ENCODE results near the gene RYR1. TPM values are rescaled to one million over a fixed set of nuclear protein-coding genes. Genes with fewer than 3 reads are reported as not detected.

RYR1 gene
- total RNA-seq, 4 donors from 2014 or later = 1.5 to 8.8 (median 4.4) TPM

- no peak for TF ChIP-seq CTCF (IDR thresholded peaks at IDR 0.05; ENCODE audit: low read depth)
Measured at GRCh38 chr19:38467541-38468525, 34.3 kb downstream of the RYR1 start.

- no peak for TF ChIP-seq CTCF (IDR thresholded peaks at IDR 0.05; ENCODE audit: low read depth)
Measured at GRCh38 chr19:38469151-38469550, 35.7 kb downstream of the RYR1 start.

GRCh38 chr19:38470788-38471480 lies 37.4 kb downstream of the RYR1 start:
- TF ChIP-seq CTCF (IDR thresholded peaks at IDR 0.05; ENCODE audit: low read depth) = no peak

- no peak for TF ChIP-seq CTCF (IDR thresholded peaks at IDR 0.05; ENCODE audit: low read depth)
Measured at GRCh38 chr19:38473201-38473600, 39.7 kb downstream of the RYR1 start.

- TF ChIP-seq CTCF (IDR thresholded peaks at IDR 0.05; ENCODE audit: low read depth) = no peak
Measured at GRCh38 chr19:38475176-38475575, 41.7 kb downstream of the RYR1 start.

GRCh38 chr19:38478273-38478971 lies 44.9 kb downstream of the RYR1 start:
- no peak for TF ChIP-seq CTCF (IDR thresholded peaks at IDR 0.05; ENCODE audit: low read depth)
